ENCODE results near the gene NEURL1.

The NEURL1 gene

GRCh38 chr10:103597003-103597402 lies 103.5 kb downstream of the NEURL1 start:
- H3K27ac ChIP-seq, result no peak overlapping the region
- TF ChIP-seq CTCF (conservative IDR thresholded peaks at IDR 0.05), result no peak

GRCh38 chr10:103598654-103599115 lies 105.2 kb downstream of the NEURL1 start:
- TF ChIP-seq CTCF (conservative IDR thresholded peaks at IDR 0.05), result peak; percentile 86
- H3K27ac ChIP-seq, result peak overlapping the region; percentile 36; the same call in 1 of the 2 replicates

- TF ChIP-seq CTCF (conservative IDR thresholded peaks at IDR 0.05), result no peak
- H3K27ac ChIP-seq, result peak overlapping the region; percentile 36; the same call in 1 of the 2 replicates
These were observed 105.7 kb downstream of the NEURL1 start for GRCh38 chr10:103599211-103599610.

- no peak overlapping the region for H3K27ac ChIP-seq
- no peak for TF ChIP-seq CTCF (conservative IDR thresholded peaks at IDR 0.05)
These were observed 106.4 kb downstream of the NEURL1 start for GRCh38 chr10:103599907-103600306.

- TF ChIP-seq CTCF (conservative IDR thresholded peaks at IDR 0.05), result no peak
- H3K27ac ChIP-seq, result no peak overlapping the region
These were observed 106.8 kb downstream of the NEURL1 start for GRCh38 chr10:103600325-103600724.

GRCh38 chr10:103600956-103601569 lies 107.6 kb downstream of the NEURL1 start:
- no peak overlapping the region for H3K27ac ChIP-seq

More at GRCh38 chr10:103600956-103601569, 107.6 kb downstream of the NEURL1 start:
- TF ChIP-seq CTCF (conservative IDR thresholded peaks at IDR 0.05), result no peak

All from VCaP (cell line).